GM12878 (cell line): ENCODE results near the gene LHFPL3. TPM values are rescaled to one million over a fixed set of nuclear protein-coding genes. Genes with fewer than 3 reads are reported as not detected.

Experiments
- ATAC-seq: fragments of 200-7000 bp; cut with Tn5 transposase; 3 replicates; pipeline ENCODE4 v1.9.1; 2020; ENCODE audit warnings: mild to moderate bottlenecking, moderate library complexity
- BruUV-seq: library from RNA; stranded (reverse); fragments of 400-500 nt; replicated peaks from 2 replicates; lab custom pipeline; 2021; lab: Mats Ljungman, UMichigan
- CTCF ChIA-PET: fragments of 300-600 bp; sonication (Branson Sonifier 250); formaldehyde crosslinking; extraction: SDS; loops from one replicate; lab custom pipeline; 2021; ENCODE audit warnings: inconsistent platforms; lab: Yijun Ruan, JAX
- POLR2A ChIA-PET: fragments of 350-600 bp; formaldehyde crosslinking; extraction: SDS; loops from one replicate; lab custom pipeline; 2021; ENCODE audit warnings: inconsistent platforms; lab: Charles Lee
- RAD21 ChIA-PET: fragments of 300-600 bp; sonication (Branson Sonifier 250); formaldehyde crosslinking; loops from one replicate; lab custom pipeline; 2023; ENCODE audit warnings: antibody characterized with exemption; ENCODE audit not compliant: unreplicated experiment; lab: Charles Lee
- SMC1A ChIA-PET: fragments of 300-600 bp; sonication (Branson Sonifier 250); formaldehyde crosslinking; loops from one replicate; lab custom pipeline; 2023; ENCODE audit not compliant: unreplicated experiment, uncharacterized antibody; lab: Charles Lee
- DNase-seq: peaks from one replicate; pipeline ENCODE4 v3.0.0-alpha.2; 2011; ENCODE audit warnings: low read depth, low spot score
- FAIRE-seq: peaks from 3 replicates; lab custom pipeline; 2011; peaks lifted over from hg19 to GRCh38; lab: Jason Lieb, UNC
- H2AFZ ChIP-seq: 2 replicates; pipeline ENCODE4 v1.6.0; 2011; ENCODE audit warnings: low read depth, low read length, control low read depth; ENCODE audit not compliant: control insufficient read depth
- H3K27ac ChIP-seq: 2 replicates; pipeline ENCODE4 v1.5.1; 2011; ENCODE audit warnings: control low read depth; ENCODE audit not compliant: control insufficient read depth, insufficient read depth
- H3K27me3 ChIP-seq, 2 experiments: replicated peaks in 1 of 2; 2 replicates each; pipeline versions ENCODE4 v1.6.0 to v1.6.1; 2011; ENCODE audit warnings: low read length in 1 of 2; ENCODE audit not compliant: control insufficient read depth in 2 of 2, insufficient read depth in 2 of 2
- H3K36me3 ChIP-seq, 2 experiments: 2 replicates each; pipeline ENCODE4 v1.5.1; 2011; ENCODE audit warnings: low read length in 1 of 2; ENCODE audit not compliant: control insufficient read depth in 2 of 2, insufficient read depth in 2 of 2
- H3K4me1 ChIP-seq: 2 replicates; pipeline ENCODE4 v1.6.1; 2011; ENCODE audit warnings: mild to moderate bottlenecking, low read length, moderate library complexity, mixed read lengths; ENCODE audit not compliant: control insufficient read depth, insufficient read depth
- H3K4me2 ChIP-seq: 2 replicates; pipeline ENCODE4 v1.6.0; 2011; ENCODE audit warnings: control low read depth; ENCODE audit not compliant: control insufficient read depth, insufficient read depth
- H3K4me3 ChIP-seq: fragments of 200-600 bp; sonication (generic); 2 replicates; pipeline ENCODE4 v1.5.1; 2016
- H3K79me2 ChIP-seq: 2 replicates; pipeline ENCODE4 v1.6.0; 2011; ENCODE audit warnings: low read length; ENCODE audit not compliant: control insufficient read depth, insufficient read depth
- H3K9ac ChIP-seq: 2 replicates; pipeline ENCODE4 v1.8.0; 2011; ENCODE audit warnings: low read length, control low read depth, mixed read lengths; ENCODE audit not compliant: control insufficient read depth, insufficient read depth
- H3K9me3 ChIP-seq: replicated peaks from 3 replicates; pipeline ENCODE4 v1.5.1; 2011; ENCODE audit warnings: mild to moderate bottlenecking, low read length; ENCODE audit not compliant: control insufficient read depth, insufficient read depth
- H4K20me1 ChIP-seq: 2 replicates; pipeline ENCODE4 v1.6.0; 2011; ENCODE audit not compliant: control insufficient read depth, insufficient read depth
- BCL3 ChIP-seq: IDR thresholded peaks from 2 replicates; pipeline ENCODE4 v1.6.1; 2011; ENCODE audit warnings: borderline replicate concordance, low read depth, mild to moderate bottlenecking, moderate library complexity, low read length; ENCODE audit not compliant: insufficient read depth, poor library complexity, severe bottlenecking
- CBX5 ChIP-seq: sonication (generic); IDR thresholded peaks from 2 replicates; pipeline ENCODE4 v1.6.1; 2016; ENCODE audit warnings: low read depth, moderate library complexity, mild to moderate bottlenecking, inconsistent platforms
- IRF3 ChIP-seq: fragments of 450-650 bp; IDR thresholded peaks from 2 replicates; pipeline ENCODE4 v1.6.1; 2014; ENCODE audit warnings: mild to moderate bottlenecking
- JUNB ChIP-seq: IDR thresholded peaks from 2 replicates; pipeline ENCODE4 v1.6.1; 2016; ENCODE audit warnings: antibody characterized with exemption, mild to moderate bottlenecking
- MYB ChIP-seq: fragments of 150-350 bp; IDR thresholded peaks from 2 replicates; pipeline ENCODE4 v1.6.1; 2014; ENCODE audit warnings: mild to moderate bottlenecking, low read depth, low read length, borderline replicate concordance
- NBN ChIP-seq: fragments of 450-650 bp; IDR thresholded peaks from 2 replicates; pipeline ENCODE4 v1.6.1; 2016
- PAX5 ChIP-seq: IDR thresholded peaks from 2 replicates; pipeline ENCODE4 v1.6.1; 2011; ENCODE audit warnings: low read depth, low read length, borderline replicate concordance
- POU2F2 ChIP-seq: IDR thresholded peaks from 3 replicates; pipeline ENCODE4 v1.6.1; 2011; ENCODE audit warnings: low read depth, mild to moderate bottlenecking, low read length, borderline replicate concordance
- RELA ChIP-seq: fragments of 450-650 bp; IDR thresholded peaks from 2 replicates; pipeline ENCODE4 v1.8.0; 2014; ENCODE audit warnings: borderline replicate concordance; ENCODE audit not compliant: partially characterized antibody
- RFX5 ChIP-seq: IDR thresholded peaks from 2 replicates; pipeline ENCODE4 v1.6.1; 2011; ENCODE audit warnings: low read depth, low read length, improper control_type of control experiment
- RUNX3 ChIP-seq: IDR thresholded peaks from 2 replicates; pipeline ENCODE4 v1.6.1; 2012; ENCODE audit warnings: low read length, inconsistent platforms
- SIN3A ChIP-seq: IDR thresholded peaks from 2 replicates; pipeline ENCODE4 v1.6.1; 2012; ENCODE audit warnings: low read depth, low read length, improper control_type of control experiment
- SMAD5 ChIP-seq: IDR thresholded peaks from 2 replicates; pipeline ENCODE4 v1.6.1; 2016; ENCODE audit warnings: antibody characterized with exemption, low read depth
- SPI1 ChIP-seq: IDR thresholded peaks from 2 replicates; pipeline ENCODE4 v1.6.1; 2011; ENCODE audit warnings: low read depth, mild to moderate bottlenecking, low read length, moderate library complexity, borderline replicate concordance; ENCODE audit not compliant: insufficient read depth
- USF1 ChIP-seq: IDR thresholded peaks from 2 replicates; pipeline ENCODE4 v1.6.1; 2011; ENCODE audit warnings: borderline replicate concordance, low read depth, mild to moderate bottlenecking, moderate library complexity, mixed read lengths, low read length; ENCODE audit not compliant: insufficient read depth; ENCODE audit errors: extremely low read length
- ZNF687 ChIP-seq: fragments of 450-650 bp; IDR thresholded peaks from 2 replicates; pipeline ENCODE4 v1.6.1; 2017; ENCODE audit warnings: mild to moderate bottlenecking, moderate library complexity
- ZZZ3 ChIP-seq: IDR thresholded peaks from 2 replicates; pipeline ENCODE4 v1.6.1; 2011; ENCODE audit warnings: low read depth; ENCODE audit not compliant: control insufficient read depth, insufficient read length
- WGBS: methylation state at CpG from one replicate; pipeline ENCODE4 v1.1.6; 2016; ENCODE audit warnings: low lambda C conversion rate; ENCODE audit not compliant: insufficient replicate concordance, insufficient coverage; ENCODE audit errors: missing lambda C conversion rate; 5-methylcytosine and 5-hydroxymethylcytosine counted together
- in situ Hi-C: fragments of 300-500 bp; cut with MboI; formaldehyde crosslinking; loops from 9 replicates; pipeline ENCODE4 v1.14.3; 2018; ENCODE audit warnings: mixed read lengths
- intact Hi-C: fragments of 100-400 bp; cut with micrococcal nuclease; formaldehyde crosslinking; loops from one replicate; pipeline ENCODE4 v1.14.2; 2022; ENCODE audit not compliant: unreplicated experiment
- polyA plus RNA-seq, 11 experiments: library from polyadenylated mRNA; depleted of rRNA in 4 of 11; unstranded in 6 of 11; stranded (reverse) in 5 of 11; fragments of >200 nt; fragmentation: Nextera tagmentation in 4 of 11; fragmentation: Illumina TruSeq in 1 of 11; extraction: Ambion mirVana in 4 of 11; extraction: Trizol in 1 of 11; gene quantifications; 1 replicate in 1 of 11; 2 replicates in 10 of 11; pipeline versions ENCODE4 v1.2.1 to v1.2.3, GENCODE V29; 2011 to 2016; ENCODE audit warnings: inconsistent platforms in 2 of 11, missing spikeins in 2 of 11, low read depth in 1 of 11
- total RNA-seq, 4 experiments: library from RNA; depleted of rRNA in 3 of 4; stranded (reverse); fragments of >200 nt in 3 of 4; fragmentation: Illumina TruSeq in 1 of 4; extraction: Trizol in 1 of 4; gene quantifications; 2 replicates each; pipeline versions ENCODE4 v1.2.1 to v1.2.3, GENCODE V29; 2013 to 2021

Gene LHFPL3
- total and polyA plus RNA-seq, 10 of the 15 experiments (the other 5 are each of a cell fraction or from before 2014, with no cell fraction given), result 0.09 TPM; not detected in 9

GRCh38 chr7:104903044-104903443 lies 574.6 kb downstream of the LHFPL3 start:
- POLR2A ChIA-PET, result interaction anchor here (0.6 to 0.9 kb wide), 3 partner anchors 11 to 364 kb away, joined by 3 to 6 read pairs (median 5); no protein-coding TSS in a partner anchor
- no peak for DNase-seq
- H3K27ac ChIP-seq, result no peak overlapping the region
- SMC1A ChIA-PET, result interaction anchor here (2.2 to 12.8 kb wide), 2 partner anchors 11 to 18 kb away, joined by 7 to 236 read pairs; no protein-coding TSS in a partner anchor
- ATAC-seq, result no peak
- no peaks in the 10 kb centered on the region for H3K79me2 ChIP-seq
- no peak overlapping the region for H3K9ac ChIP-seq
- peaks cover 8% of the 10 kb centered on the region for H3K4me1 ChIP-seq
- 61% methylated on average over 2 of the region's 2 CpGs for WGBS
- in situ Hi-C loops (no loop called here), intact Hi-C loops (no loop called here)
- no peaks in the 10 kb centered on the region; the same call in 2 of the 3 replicates for H3K9me3 ChIP-seq
- FAIRE-seq, result no peak
- RAD21 ChIA-PET, result interaction anchor here (0.7 to 1.5 kb wide), 3 partner anchors 23 to 260 kb away, joined by 3 read pairs; no protein-coding TSS in a partner anchor
- H3K36me3 ChIP-seq, result no peaks in the 10 kb centered on the region
- H4K20me1 ChIP-seq, result no peaks in the 10 kb centered on the region
- H3K4me2 ChIP-seq, result no peak overlapping the region
- CTCF ChIA-PET, result interaction anchor here (12.8 to 22.2 kb wide), 2 partner anchors 17 to 19 kb away, joined by 298 to 581 read pairs; no protein-coding TSS in a partner anchor
- BruUV-seq, result no TSS peak
- no peaks in the 10 kb centered on the region for H3K27me3 ChIP-seq
- H2AFZ ChIP-seq, result no peak overlapping the region
- TF ChIP-seq NBN, result no peak
- no peak for TF ChIP-seq USF1
- no peak for TF ChIP-seq ZNF687
- TF ChIP-seq PAX5, result no peak
- TF ChIP-seq IRF3, result no peak
- TF ChIP-seq SIN3A, result no peak
- TF ChIP-seq RELA, result no peak
- no peak for TF ChIP-seq MYB
- TF ChIP-seq POU2F2, result no peak
- TF ChIP-seq JUNB, result no peak
- TF ChIP-seq ZZZ3, result no peak
- no peak for TF ChIP-seq RUNX3
- TF ChIP-seq RFX5, result no peak
- TF ChIP-seq CBX5, result no peak
- TF ChIP-seq SPI1, result no peak
- TF ChIP-seq SMAD5, result no peak
- TF ChIP-seq BCL3, result no peak
- H3K4me3 ChIP-seq, result no peak overlapping the region
